Neural cell (in vitro differentiated cells): Measurements from ENCODE around the gene MXD4. TPM values are rescaled to one million over a fixed set of nuclear protein-coding genes. Genes with fewer than 3 reads are reported as not detected.

Experiments used
- H2AFZ ChIP-seq: fragments of 200-600, 300-800 bp; sonication (generic), shearing (Covaris generic); 2 replicates; pipeline ENCODE4 v1.6.0; 2014; ENCODE audit warnings: low read depth, mild to moderate bottlenecking, antibody characterized with exemption, low read length, moderate library complexity
- H3F3A ChIP-seq: fragments of 200-600 bp; shearing (Covaris generic); 2 replicates; pipeline ENCODE4 v1.6.1; 2016; ENCODE audit warnings: mild to moderate bottlenecking, moderate library complexity, mixed read lengths, antibody characterized with exemption, low read length; ENCODE audit not compliant: insufficient read depth, poor library complexity, severe bottlenecking
- H3K27ac ChIP-seq: fragments of 200-600, 300-800 bp; sonication (generic), shearing (Covaris generic); 2 replicates; pipeline ENCODE4 v1.5.1; 2014; ENCODE audit warnings: mild to moderate bottlenecking, low read length, moderate library complexity
- H3K27me3 ChIP-seq: fragments of 300-800, 200-600 bp; sonication (generic), shearing (Covaris generic); 2 replicates; pipeline ENCODE4 v1.6.0; 2014; ENCODE audit warnings: mild to moderate bottlenecking, low read depth, low read length, moderate library complexity; ENCODE audit not compliant: insufficient read depth
- H3K36me3 ChIP-seq: fragments of 300-800, 200-600 bp; sonication (generic), shearing (Covaris generic); 2 replicates; pipeline ENCODE4 v1.5.1; 2014; ENCODE audit warnings: mild to moderate bottlenecking, antibody characterized with exemption, low read length, moderate library complexity; ENCODE audit not compliant: insufficient read depth
- H3K4me2 ChIP-seq: fragments of 300-800, 200-600 bp; sonication (generic), shearing (Covaris generic); 2 replicates; pipeline ENCODE4 v1.6.0; 2014; ENCODE audit warnings: mild to moderate bottlenecking, low read length
- H3K4me3 ChIP-seq: fragments of 300-800, 200-600 bp; sonication (generic), shearing (Covaris generic); 2 replicates; pipeline ENCODE4 v1.5.1; 2014; ENCODE audit warnings: mild to moderate bottlenecking, low read length, moderate library complexity
- H3K79me2 ChIP-seq: fragments of 200-600 bp; shearing (Covaris generic); replicated peaks from 2 replicates; pipeline ENCODE4 v1.6.0; 2014; ENCODE audit warnings: mild to moderate bottlenecking, low read length, moderate library complexity; ENCODE audit not compliant: insufficient read depth
- H3K9ac ChIP-seq: fragments of 300-800, 200-600 bp; sonication (generic), shearing (Covaris generic); 2 replicates; pipeline ENCODE4 v1.6.1; 2016; ENCODE audit warnings: mild to moderate bottlenecking, low read length, mixed read lengths
- H3K9me2 ChIP-seq: fragments of 200-600 bp; shearing (Covaris generic); 2 replicates; pipeline ENCODE4 v1.6.1; 2016; ENCODE audit warnings: mild to moderate bottlenecking, low read length, mixed read lengths; ENCODE audit not compliant: insufficient read depth
- H3K9me3 ChIP-seq: fragments of 200-600, 300-800 bp; sonication (generic), shearing (Covaris generic); 2 replicates; pipeline ENCODE4 v1.6.1; 2016; ENCODE audit warnings: mild to moderate bottlenecking, mixed run types, low read length, moderate library complexity, mixed read lengths
- H4K20me1 ChIP-seq: fragments of 200-600 bp; shearing (Covaris generic); 2 replicates; pipeline ENCODE4 v1.6.1; 2016; ENCODE audit warnings: mild to moderate bottlenecking, mixed run types; ENCODE audit not compliant: insufficient read depth
- CTCF ChIP-seq: fragments of 450-650 bp; IDR thresholded peaks from 2 replicates; pipeline ENCODE4 v1.5.1; 2014; ENCODE audit warnings: antibody characterized with exemption, mild to moderate bottlenecking, moderate library complexity; ENCODE audit not compliant: poor library complexity, severe bottlenecking
- EP300 ChIP-seq: fragments of 450-650 bp; conservative IDR thresholded peaks from 2 replicates; pipeline ENCODE4 v1.6.1; 2014; ENCODE audit warnings: antibody characterized with exemption, mild to moderate bottlenecking, moderate library complexity; ENCODE audit not compliant: poor library complexity, severe bottlenecking
- EZH2 ChIP-seq: fragments of 200-600, 300-800 bp; shearing (Covaris generic), sonication (generic); IDR thresholded peaks from 2 replicates; pipeline ENCODE4 v1.6.1; 2014; ENCODE audit warnings: antibody characterized with exemption, low read length, borderline replicate concordance, mild to moderate bottlenecking; ENCODE audit not compliant: insufficient read depth, poor library complexity, severe bottlenecking
- MXI1 ChIP-seq: fragments of 450-650 bp; conservative IDR thresholded peaks from 2 replicates; pipeline ENCODE4 v1.6.1; 2014; ENCODE audit warnings: antibody characterized with exemption, mild to moderate bottlenecking; ENCODE audit not compliant: poor library complexity, severe bottlenecking
- POLR2AphosphoS5 ChIP-seq: IDR thresholded peaks from 2 replicates; pipeline ENCODE4 v1.6.1; 2012
- RAD21 ChIP-seq: fragments of 450-650 bp; conservative IDR thresholded peaks from 2 replicates; pipeline ENCODE4 v1.6.1; 2014; ENCODE audit warnings: antibody characterized with exemption, mild to moderate bottlenecking, moderate library complexity
- REST ChIP-seq: IDR thresholded peaks from 2 replicates; pipeline ENCODE4 v1.6.1; 2012; ENCODE audit warnings: borderline replicate concordance
- SMC3 ChIP-seq: fragments of 450-650 bp; conservative IDR thresholded peaks from 2 replicates; pipeline ENCODE4 v1.6.1; 2014; ENCODE audit warnings: antibody characterized with exemption, mild to moderate bottlenecking, moderate library complexity; ENCODE audit not compliant: poor library complexity
- TAF1 ChIP-seq: IDR thresholded peaks from 2 replicates; pipeline ENCODE4 v1.6.1; 2012; ENCODE audit warnings: low read depth
- polyA plus RNA-seq: library from polyadenylated mRNA; depleted of rRNA; stranded (reverse); fragments of >200 nt; gene quantifications from 2 replicates; pipeline ENCODE4 v1.2.3, GENCODE V29; 2014

The MXD4 gene
- polyA plus RNA-seq, 1 donor from 2014 or later = 58.4 TPM

GRCh38 chr4:2259036-2259540 is 2.8 kb downstream of the MXD4 start:
- H3K27ac ChIP-seq = no peak overlapping the region
- no peak overlapping the region for H3K9ac ChIP-seq
- H3K79me2 ChIP-seq = peaks cover 37% of the 10 kb centered on the region
- no peak overlapping the region for H3K4me2 ChIP-seq
- H3K27me3 ChIP-seq = no peaks in the 10 kb centered on the region
- H3K9me3 ChIP-seq = no peaks in the 10 kb centered on the region
- H4K20me1 ChIP-seq = peaks cover 38% of the 10 kb centered on the region
- TF ChIP-seq TAF1 (no peak), CTCF (no peak), POLR2AphosphoS5 (no peak), MXI1 (no peak), EZH2 (no peak), SMC3 (no peak), EP300 (no peak), REST (no peak), RAD21 (no peak)
- no peak overlapping the region for H2AFZ ChIP-seq
- H3K9me2 ChIP-seq = no peaks in the 10 kb centered on the region
- peak overlapping the region; percentile 89 for H3K4me3 ChIP-seq
- H3F3A ChIP-seq = no peaks in the 10 kb centered on the region
- no peaks in the 10 kb centered on the region for H3K36me3 ChIP-seq

GRCh38 chr4:2258091-2259035 is 3.5 kb downstream of the MXD4 start:
- Histone ChIP-seq H2AFZ (no peak overlapping the region), H3K9ac (no peak overlapping the region), H4K20me1 (peaks cover 38% of the 10 kb centered on the region), H3K79me2 (peaks cover 38% of the 10 kb centered on the region), H3K4me2 (no peak overlapping the region), H3F3A (no peaks in the 10 kb centered on the region), H3K4me3 (peak overlapping the region; percentile 89), H3K36me3 (no peaks in the 10 kb centered on the region), H3K27ac (no peak overlapping the region), H3K27me3 (no peaks in the 10 kb centered on the region), H3K9me3 (no peaks in the 10 kb centered on the region), H3K9me2 (no peaks in the 10 kb centered on the region)
- TF ChIP-seq TAF1 (no peak), EP300 (no peak), RAD21 (no peak), SMC3 (no peak), CTCF (no peak), REST (no peak), POLR2AphosphoS5 (no peak), MXI1 (no peak), EZH2 (no peak)
